K562 (cell line): ENCODE data around the gene SPSB1. TPM values are rescaled to one million over a fixed set of nuclear protein-coding genes. Genes with fewer than 3 reads are reported as not detected.
A peak's percentile ranks its signal among the peaks of the same experiment; 100 is the strongest.

ENCODE experiments used
- ATAC-seq: fragments of 200-7000 bp; cut with Tn5 transposase; 3 replicates; pipeline ENCODE4 v1.9.1; 2020; ENCODE audit warnings: moderate library complexity
- BruUV-seq: library from RNA; stranded (reverse); fragments of 400-500 nt; replicated peaks from 2 replicates; lab custom pipeline; 2021; lab: Mats Ljungman, UMichigan
- CTCF ChIA-PET: fragments of 300-600 bp; formaldehyde crosslinking; extraction: SDS; loops from one replicate; lab custom pipeline; 2021; ENCODE audit warnings: low intra/inter-chr PET ratio; lab: Yijun Ruan, JAX
- POLR2A ChIA-PET: fragments of 300-600, 350-650 bp; sonication (Branson Sonifier 250); formaldehyde crosslinking; extraction: SDS; loops from one replicate; lab custom pipeline; 2021; ENCODE audit warnings: antibody characterized with exemption, inconsistent platforms; lab: Yijun Ruan, JAX
- DNase-seq, 4 experiments: peaks; one replicate each; pipeline versions ENCODE4 v3.0.0 to v3.0.0-alpha.2; 2011 to 2018; ENCODE audit warnings: low spot score in 3 of 4, mixed read lengths in 3 of 4; ENCODE audit errors: extremely low read depth in 1 of 4
- FAIRE-seq: peaks from 2 replicates; lab custom pipeline; 2011; peaks lifted over from hg19 to GRCh38; lab: Jason Lieb, UNC
- H2AFZ ChIP-seq: 2 replicates; pipeline ENCODE4 v1.6.0; 2011; ENCODE audit warnings: low read depth, low read length, control low read depth, inconsistent platforms
- H3K27ac ChIP-seq: fragments of 200-600 bp; 3 replicates; pipeline ENCODE4 v1.8.0; 2011; ENCODE audit warnings: low read depth, mild to moderate bottlenecking, control low read depth, inconsistent platforms, low read length, moderate library complexity, mixed read lengths; ENCODE audit errors: extremely low read depth
- H3K27me3 ChIP-seq, 2 experiments: fragments of 300-600 bp in 1 of 2; 2 replicates in 1 of 2; 3 replicates in 1 of 2; pipeline versions ENCODE4 v1.6.0 to v1.8.0; 2011; ENCODE audit warnings: inconsistent platforms in 2 of 2, low read length in 2 of 2, mild to moderate bottlenecking in 1 of 2, mixed read lengths in 1 of 2, moderate library complexity in 1 of 2; ENCODE audit not compliant: control insufficient read depth in 2 of 2, insufficient read depth in 2 of 2
- H3K36me3 ChIP-seq: fragments of 300-600 bp; 3 replicates; pipeline ENCODE4 v1.8.0; 2011; ENCODE audit warnings: mild to moderate bottlenecking, low read length, inconsistent platforms; ENCODE audit not compliant: control insufficient read depth, insufficient read depth
- H3K4me1 ChIP-seq, 2 experiments: fragments of 200-600 bp in 1 of 2; replicated peaks in 1 of 2; 2 replicates in 1 of 2; 3 replicates in 1 of 2; pipeline versions ENCODE4 v1.5.1 to v1.8.0; 2011; ENCODE audit warnings: inconsistent platforms in 2 of 2, low read length in 2 of 2, mild to moderate bottlenecking in 1 of 2, mixed read lengths in 1 of 2, moderate library complexity in 1 of 2; ENCODE audit not compliant: control insufficient read depth in 2 of 2, insufficient read depth in 2 of 2
- H3K4me2 ChIP-seq: 2 replicates; pipeline ENCODE4 v1.6.1; 2011; ENCODE audit warnings: low read length, control low read depth, inconsistent platforms, mixed read lengths; ENCODE audit not compliant: insufficient read depth
- H3K4me3 ChIP-seq: fragments of 200-600 bp; sonication (generic), shearing (Covaris generic); 2 replicates; pipeline ENCODE4 v1.5.1; 2016; ENCODE audit warnings: control low read depth, inconsistent platforms
- H3K79me2 ChIP-seq: fragments of 200-600 bp; 3 replicates; pipeline ENCODE4 v1.8.0; 2011; ENCODE audit warnings: low read length, inconsistent platforms; ENCODE audit not compliant: control insufficient read depth, insufficient read depth
- H3K9ac ChIP-seq, 2 experiments: 2 replicates each; pipeline versions ENCODE4 v1.6.0 to v1.6.1; 2011; ENCODE audit warnings: low read depth in 2 of 2, low read length in 2 of 2, control low read depth in 1 of 2, inconsistent platforms in 1 of 2, mild to moderate bottlenecking in 1 of 2, mixed read lengths in 1 of 2; ENCODE audit not compliant: insufficient read depth in 1 of 2
- H3K9me1 ChIP-seq: one replicate; pipeline ENCODE4 v1.6.0; 2011; ENCODE audit warnings: inconsistent platforms, mild to moderate bottlenecking, low read length, moderate library complexity; ENCODE audit not compliant: control insufficient read depth, insufficient read depth
- H3K9me3 ChIP-seq: replicated peaks from 2 replicates; pipeline ENCODE4 v1.5.1; 2011; ENCODE audit warnings: low read depth, low read length, inconsistent platforms; ENCODE audit not compliant: control insufficient read depth, insufficient read depth
- H4K20me1 ChIP-seq: replicated peaks from 2 replicates; pipeline ENCODE4 v1.6.1; 2011; ENCODE audit warnings: low read length, inconsistent platforms, mixed read lengths; ENCODE audit not compliant: control insufficient read depth, insufficient read depth
- ARHGAP35 ChIP-seq: fragments of 450-650 bp; IDR thresholded peaks from 2 replicates; pipeline ENCODE4 v1.6.1; 2018; ENCODE audit not compliant: partially characterized antibody
- ARID2 ChIP-seq: fragments of 450-650 bp; IDR thresholded peaks from 2 replicates; pipeline ENCODE4 v1.6.1; 2017; ENCODE audit warnings: antibody characterized with exemption, mild to moderate bottlenecking
- CBFB ChIP-seq: sonication (generic); formaldehyde crosslinking; IDR thresholded peaks from 2 replicates; pipeline ENCODE4 v1.4.0; 2020; ENCODE audit warnings: mild to moderate bottlenecking, missing genetic modification reagents
- CEBPG ChIP-seq, 3 experiments: fragments of 200-800 bp in 1 of 3; sonication (Bioruptor generic) in 1 of 3; sonication (generic) in 1 of 3; formaldehyde crosslinking in 1 of 3; IDR thresholded peaks in 2 of 3; conservative IDR thresholded peaks in 1 of 3; 2 replicates each; pipeline versions ENCODE4 v1.6.1 to v1.8.0; 2016 to 2022; ENCODE audit warnings: missing compliant biosample characterization in 2 of 3, missing genetic modification characterization in 2 of 3, mild to moderate bottlenecking in 1 of 3, missing genetic modification reagents in 1 of 3
- CREB3L1 ChIP-seq: fragments of 450-650 bp; IDR thresholded peaks from 2 replicates; pipeline ENCODE4 v1.6.1; 2014; ENCODE audit warnings: low read depth, mild to moderate bottlenecking, moderate library complexity, borderline replicate concordance
- FOXK1 ChIP-seq: sonication (generic); formaldehyde crosslinking; IDR thresholded peaks from 2 replicates; pipeline ENCODE4 v1.8.0; 2022; ENCODE audit warnings: missing genetic modification reagents, mild to moderate bottlenecking, borderline replicate concordance
- HMG20B ChIP-seq: fragments of 250-450 bp; sonication (Bioruptor Pico); IDR thresholded peaks from 2 replicates; pipeline ENCODE4 v1.5.0; 2021; ENCODE audit warnings: mild to moderate bottlenecking
- HOXB6 ChIP-seq: fragments of 250-450 bp; sonication (Bioruptor Pico); IDR thresholded peaks from 2 replicates; pipeline ENCODE4 v1.5.1; 2022; ENCODE audit warnings: mild to moderate bottlenecking, borderline replicate concordance
- KLF13 ChIP-seq: fragments of 450-650 bp; IDR thresholded peaks from 2 replicates; pipeline ENCODE4 v1.6.1; 2016; ENCODE audit warnings: missing genetic modification characterization, low read depth, mild to moderate bottlenecking, missing compliant biosample characterization, moderate library complexity, borderline replicate concordance
- MXI1 ChIP-seq: IDR thresholded peaks from 2 replicates; pipeline ENCODE4 v1.6.1; 2011; ENCODE audit warnings: low read depth, mild to moderate bottlenecking, improper control_type of control experiment, low read length
- NCOR1 ChIP-seq: fragments of 450-650 bp; IDR thresholded peaks from 2 replicates; pipeline ENCODE4 v1.6.1; 2016; ENCODE audit warnings: mild to moderate bottlenecking, moderate library complexity
- POLR3A ChIP-seq: IDR thresholded peaks from 2 replicates; pipeline ENCODE4 v1.6.1; 2011; ENCODE audit warnings: borderline replicate concordance, mild to moderate bottlenecking, moderate library complexity; ENCODE audit not compliant: insufficient read length, insufficient read depth; ENCODE audit errors: extremely low read depth
- PYGO2 ChIP-seq: fragments of 450-650 bp; IDR thresholded peaks from 2 replicates; pipeline ENCODE4 v1.6.1; 2016; ENCODE audit warnings: mild to moderate bottlenecking, missing genetic modification characterization, moderate library complexity, missing compliant biosample characterization
- SLC30A9 ChIP-seq: fragments of 250-450 bp; sonication (Bioruptor Pico); IDR thresholded peaks from 2 replicates; pipeline ENCODE4 v1.8.0; 2022; ENCODE audit warnings: mild to moderate bottlenecking, moderate library complexity
- SMAD1 ChIP-seq: fragments of 150-350 bp; IDR thresholded peaks from 2 replicates; pipeline ENCODE4 v1.6.1; 2014; ENCODE audit warnings: low read length, low read depth; ENCODE audit not compliant: partially characterized antibody
- SMARCC2 ChIP-seq: fragments of 450-650 bp; IDR thresholded peaks from 2 replicates; pipeline ENCODE4 v1.6.1; 2017; ENCODE audit warnings: antibody characterized with exemption, moderate library complexity, mild to moderate bottlenecking, low read depth
- ZNF282 ChIP-seq: sonication (generic); formaldehyde crosslinking; IDR thresholded peaks from 2 replicates; pipeline ENCODE4 v1.8.1; 2023; ENCODE audit warnings: missing genetic modification reagents
- WGBS: fragments of 100-300 bp; shearing (Covaris generic); methylation state at CpG from one replicate; pipeline ENCODE4 v1.1.6; 2016; ENCODE audit warnings: low coverage, mixed read lengths; ENCODE audit not compliant: insufficient coverage; ENCODE audit errors: missing lambda C conversion rate; 5-methylcytosine and 5-hydroxymethylcytosine counted together
- in situ Hi-C: fragments of 300-500 bp; cut with MboI; formaldehyde crosslinking; loops from 4 replicates; pipeline ENCODE4 v1.15.0; 2018; ENCODE audit warnings: inconsistent platforms, mixed read lengths
- intact Hi-C: fragments of 100-400 bp; cut with micrococcal nuclease; formaldehyde crosslinking; loops from 2 replicates; pipeline ENCODE4 v1.14.2; 2022
- polyA plus RNA-seq, 8 experiments: library from polyadenylated mRNA; depleted of rRNA in 4 of 8; stranded (reverse) in 5 of 8; unstranded in 3 of 8; fragments of >200 nt; fragmentation: Nextera tagmentation in 2 of 8; fragmentation: Illumina TruSeq in 1 of 8; extraction: Ambion mirVana in 2 of 8; extraction: Trizol in 1 of 8; gene quantifications; 2 replicates each; pipeline versions ENCODE4 v1.2.1 to v1.2.3, GENCODE V29; 2011 to 2014; ENCODE audit warnings: inconsistent platforms in 1 of 8, missing spikeins in 1 of 8
- total RNA-seq, 7 experiments: library from RNA; depleted of rRNA in 6 of 7; stranded (reverse); fragments of >200 nt in 6 of 7; fragmentation: Illumina TruSeq in 2 of 7; extraction: Trizol in 2 of 7; gene quantifications; 2 replicates each; pipeline versions ENCODE4 v1.2.1 to v1.2.3, GENCODE V29; 2011 to 2021; ENCODE audit warnings: low replicate concordance in 1 of 7
- TF ChIP-seq, protein P1 (sequence below), 2 experiments: fragments of 450-650 bp in 1 of 2; IDR thresholded peaks; 2 replicates each; pipeline ENCODE4 v1.6.1; 2011 to 2017; ENCODE audit warnings: low read depth in 2 of 2, antibody characterized with exemption in 1 of 2, borderline replicate concordance in 1 of 2, low read length in 1 of 2, mild to moderate bottlenecking in 1 of 2, mixed read lengths in 1 of 2; ENCODE audit not compliant: control insufficient read depth in 1 of 2

Gene SPSB1
- total and polyA plus RNA-seq, 9 of the 15 experiments (the other 6 are each of a cell fraction or from before 2014, with no cell fraction given) = 0.06 to 0.35 (median 0.14) TPM; not detected in 6

GRCh38 chr1:9361630-9362260 is 69.1 kb downstream of the SPSB1 start:
- DNase-seq (no peak), FAIRE-seq (no peak), ATAC-seq (peak; percentile 24; the same call in 1 of the 3 replicates)
- Histone ChIP-seq H2AFZ (no peak overlapping the region), H3K36me3 (no peaks in the 10 kb centered on the region), H3K9me3 (no peaks in the 10 kb centered on the region), H4K20me1 (peaks cover 6% of the 10 kb centered on the region), H3K27me3 (peaks cover 48 to 90% of the 10 kb centered on the region in 2 experiments; a peak in 4 of 5 replicates), H3K27ac (no peak overlapping the region), H3K4me3 (no peak overlapping the region), H3K4me1 (peaks cover 0 to 4% of the 10 kb centered on the region in 2 experiments; a peak in 1 of 5 replicates), H3K79me2 (no peaks in the 10 kb centered on the region), H3K4me2 (no peak overlapping the region), H3K9me1 (no peaks in the 10 kb centered on the region), H3K9ac (no peak overlapping the region)
- intact Hi-C loops = no loop called here
- POLR2A ChIA-PET = interaction anchor here (0.7 to 1.5 kb wide), 2 partner anchors 11 to 85 kb away, joined by 3 read pairs; no protein-coding TSS in a partner anchor
- in situ Hi-C loops = no loop called here
- 7% methylated on average over 12 of the region's 14 CpGs for WGBS
- BruUV-seq = no TSS peak
- CTCF ChIA-PET = no interaction called here
- TF ChIP-seq FOXK1 (no peak), MXI1 (no peak), KLF13 (tag) (no peak), SMAD1 (no peak), CEBPG (CRISPR knock-in tag; IDR thresholded peaks at IDR 0.05) (no peak), CEBPG (tag; conservative IDR thresholded peaks at IDR 0.05 in 1 of 2, IDR thresholded peaks at IDR 0.05 in 1 of 2) (no peak), CREB3L1 (no peak), SMARCC2 (no peak), ARHGAP35 (no peak), HMG20B (CRISPR knock-in tag) (no peak), ARID2 (no peak), NCOR1 (no peak), SLC30A9 (CRISPR knock-in tag) (no peak), PYGO2 (tag) (no peak), CBFB (CRISPR knock-in tag) (no peak), ZNF282 (no peak), HOXB6 (no peak), POLR3A (no peak)
- TF ChIP-seq, protein P1, sequence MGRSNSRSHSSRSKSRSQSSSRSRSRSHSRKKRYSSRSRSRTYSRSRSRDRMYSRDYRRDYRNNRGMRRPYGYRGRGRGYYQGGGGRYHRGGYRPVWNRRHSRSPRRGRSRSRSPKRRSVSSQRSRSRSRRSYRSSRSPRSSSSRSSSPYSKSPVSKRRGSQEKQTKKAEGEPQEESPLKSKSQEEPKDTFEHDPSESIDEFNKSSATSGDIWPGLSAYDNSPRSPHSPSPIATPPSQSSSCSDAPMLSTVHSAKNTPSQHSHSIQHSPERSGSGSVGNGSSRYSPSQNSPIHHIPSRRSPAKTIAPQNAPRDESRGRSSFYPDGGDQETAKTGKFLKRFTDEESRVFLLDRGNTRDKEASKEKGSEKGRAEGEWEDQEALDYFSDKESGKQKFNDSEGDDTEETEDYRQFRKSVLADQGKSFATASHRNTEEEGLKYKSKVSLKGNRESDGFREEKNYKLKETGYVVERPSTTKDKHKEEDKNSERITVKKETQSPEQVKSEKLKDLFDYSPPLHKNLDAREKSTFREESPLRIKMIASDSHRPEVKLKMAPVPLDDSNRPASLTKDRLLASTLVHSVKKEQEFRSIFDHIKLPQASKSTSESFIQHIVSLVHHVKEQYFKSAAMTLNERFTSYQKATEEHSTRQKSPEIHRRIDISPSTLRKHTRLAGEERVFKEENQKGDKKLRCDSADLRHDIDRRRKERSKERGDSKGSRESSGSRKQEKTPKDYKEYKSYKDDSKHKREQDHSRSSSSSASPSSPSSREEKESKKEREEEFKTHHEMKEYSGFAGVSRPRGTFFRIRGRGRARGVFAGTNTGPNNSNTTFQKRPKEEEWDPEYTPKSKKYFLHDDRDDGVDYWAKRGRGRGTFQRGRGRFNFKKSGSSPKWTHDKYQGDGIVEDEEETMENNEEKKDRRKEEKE (IDR thresholded peaks at IDR 0.05; ENCODE audit: borderline replicate concordance in 1 of 2, control insufficient read depth in 1 of 2, low read depth in 2 of 2, low read length in 1 of 2) = no peak
